Suprapubic skin (tissue), 4 donors: ENCODE measurements around the gene FBH1.

ENCODE experiments used
- POLR2A ChIP-seq, 2 donors: fragments of 450-650 bp; IDR thresholded peaks; one replicate each; pipeline ENCODE4 v1.6.1; 2017; ENCODE audit warnings: antibody characterized with exemption in 2 of 2, mild to moderate bottlenecking in 2 of 2, moderate library complexity in 2 of 2
- POLR2AphosphoS5 ChIP-seq, 3 donors: sonication (generic); formaldehyde crosslinking; IDR thresholded peaks; one replicate each; pipeline ENCODE4 v1.6.1; 2017; ENCODE audit warnings: antibody characterized with exemption in 3 of 3
- TF ChIP-seq, protein P1 (sequence below), 2 donors: fragments of 200-600 bp in 1 of 2; fragments of 450-650 bp in 1 of 2; sonication (generic) in 1 of 2; IDR thresholded peaks; one replicate each; pipeline ENCODE4 v1.5.1; 2016 to 2019; ENCODE audit warnings: antibody characterized with exemption in 2 of 2, mild to moderate bottlenecking in 1 of 2, moderate library complexity in 1 of 2

DNA sequence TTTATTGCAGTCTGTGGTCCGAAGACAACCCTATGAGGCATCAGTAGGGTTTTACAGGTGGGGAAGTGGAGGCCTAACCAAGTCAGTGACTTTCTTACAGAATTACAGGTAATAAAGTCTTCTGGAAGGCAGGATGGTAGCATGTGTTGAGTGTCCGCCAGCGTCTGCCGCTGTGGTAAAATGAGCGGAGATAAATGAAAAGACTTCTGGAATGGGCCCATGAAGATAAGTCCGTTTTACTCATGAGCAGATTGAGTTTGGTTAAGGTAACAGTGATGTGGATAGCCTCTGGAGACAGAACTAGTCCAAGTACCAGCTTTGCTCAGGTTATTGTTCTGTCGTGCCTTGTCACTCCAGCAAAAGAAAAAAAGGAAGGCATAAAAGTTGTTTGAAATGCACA is 966 bp downstream of the FBH1 start:
- TF ChIP-seq, protein P1, sequence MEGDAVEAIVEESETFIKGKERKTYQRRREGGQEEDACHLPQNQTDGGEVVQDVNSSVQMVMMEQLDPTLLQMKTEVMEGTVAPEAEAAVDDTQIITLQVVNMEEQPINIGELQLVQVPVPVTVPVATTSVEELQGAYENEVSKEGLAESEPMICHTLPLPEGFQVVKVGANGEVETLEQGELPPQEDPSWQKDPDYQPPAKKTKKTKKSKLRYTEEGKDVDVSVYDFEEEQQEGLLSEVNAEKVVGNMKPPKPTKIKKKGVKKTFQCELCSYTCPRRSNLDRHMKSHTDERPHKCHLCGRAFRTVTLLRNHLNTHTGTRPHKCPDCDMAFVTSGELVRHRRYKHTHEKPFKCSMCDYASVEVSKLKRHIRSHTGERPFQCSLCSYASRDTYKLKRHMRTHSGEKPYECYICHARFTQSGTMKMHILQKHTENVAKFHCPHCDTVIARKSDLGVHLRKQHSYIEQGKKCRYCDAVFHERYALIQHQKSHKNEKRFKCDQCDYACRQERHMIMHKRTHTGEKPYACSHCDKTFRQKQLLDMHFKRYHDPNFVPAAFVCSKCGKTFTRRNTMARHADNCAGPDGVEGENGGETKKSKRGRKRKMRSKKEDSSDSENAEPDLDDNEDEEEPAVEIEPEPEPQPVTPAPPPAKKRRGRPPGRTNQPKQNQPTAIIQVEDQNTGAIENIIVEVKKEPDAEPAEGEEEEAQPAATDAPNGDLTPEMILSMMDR (IDR thresholded peaks at IDR 0.05) = no peak
- no peak for TF ChIP-seq POLR2A (IDR thresholded peaks at IDR 0.05)
- no peak for TF ChIP-seq POLR2AphosphoS5 (IDR thresholded peaks at IDR 0.05)
